ENCODE results near the gene TECRL.
A peak's percentile ranks its signal among the peaks of the same experiment; 100 is the strongest.

The TECRL gene

DNA sequence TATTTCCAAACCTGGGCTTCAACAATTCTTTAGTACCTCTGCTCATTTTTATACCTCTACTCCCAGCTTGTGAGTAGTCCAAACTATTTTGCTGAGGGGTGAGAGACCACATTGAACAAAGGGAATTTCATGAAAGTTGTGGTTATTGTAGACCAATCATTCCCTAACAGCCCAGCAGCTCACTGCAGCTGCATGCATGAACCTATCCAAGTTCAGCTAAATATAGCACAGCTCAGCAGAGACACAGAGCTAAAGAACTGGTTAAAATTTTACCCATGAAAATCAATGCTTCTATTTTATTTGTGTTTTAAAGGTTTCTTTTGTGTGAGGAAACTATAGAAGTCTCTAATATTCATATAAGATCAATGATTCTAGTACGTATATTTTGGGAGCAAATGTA is 82.7 kb downstream of the TECRL start:
- no peak for DNase-seq

GRCh38 chr4:64306255-64306565 is 103.0 kb downstream of the TECRL start:
- no peak for DNase-seq

GRCh38 chr4:64305565-64306254 is 103.5 kb downstream of the TECRL start:
- DNase-seq: peak; percentile 1

DNA sequence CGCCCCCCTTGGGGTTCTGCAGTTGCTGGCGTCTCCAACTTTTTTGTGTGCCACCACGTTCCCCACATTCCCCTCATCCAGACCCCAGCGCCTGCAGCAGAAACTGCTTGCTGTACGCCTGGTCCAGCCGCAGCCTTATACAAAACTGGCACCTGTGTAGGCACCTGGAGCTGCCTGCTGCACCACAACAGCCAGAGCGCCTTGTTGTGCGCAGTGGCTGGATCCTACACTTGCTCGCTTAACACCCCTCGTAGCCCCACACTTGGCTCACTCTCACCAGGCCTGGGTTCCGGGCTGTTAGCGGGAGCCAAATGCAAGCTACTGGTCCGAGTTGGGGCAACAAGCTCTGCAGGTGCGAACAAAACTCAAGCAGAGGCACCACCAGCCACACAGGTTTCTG is 136.8 kb downstream of the TECRL start:
- DNase-seq: no peak

GRCh38 chr4:64271601-64272081 is 137.6 kb downstream of the TECRL start:
- no peak for DNase-seq

- DNase-seq: no peak
Observed at GRCh38 chr4:64266669-64267068, 142.6 kb downstream of the TECRL start.

- DNase-seq: no peak
Observed at GRCh38 chr4:64266263-64266662, 143.0 kb downstream of the TECRL start.

DNA sequence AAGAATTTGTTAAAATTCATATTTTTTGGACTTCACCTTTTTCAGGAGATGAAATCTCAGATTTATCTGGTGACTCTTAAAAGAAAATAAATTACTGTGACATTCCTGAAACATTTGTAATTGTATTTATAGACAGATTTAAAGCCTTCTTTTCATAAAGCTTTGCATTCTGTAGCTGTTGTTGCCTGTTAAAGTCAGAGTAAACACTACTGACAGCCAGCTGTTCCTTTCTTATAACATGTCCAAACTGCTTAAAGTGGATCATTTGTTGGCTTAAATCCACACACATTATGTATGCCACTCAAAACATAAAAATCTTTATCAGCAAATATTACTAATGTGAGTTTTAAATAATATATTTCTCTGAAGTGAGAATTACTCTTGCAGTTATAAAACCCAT is 157.5 kb downstream of the TECRL start:
- no peak for DNase-seq

- no peak for DNase-seq
Observed at GRCh38 chr4:64250488-64250887, 158.8 kb downstream of the TECRL start.

DNA sequence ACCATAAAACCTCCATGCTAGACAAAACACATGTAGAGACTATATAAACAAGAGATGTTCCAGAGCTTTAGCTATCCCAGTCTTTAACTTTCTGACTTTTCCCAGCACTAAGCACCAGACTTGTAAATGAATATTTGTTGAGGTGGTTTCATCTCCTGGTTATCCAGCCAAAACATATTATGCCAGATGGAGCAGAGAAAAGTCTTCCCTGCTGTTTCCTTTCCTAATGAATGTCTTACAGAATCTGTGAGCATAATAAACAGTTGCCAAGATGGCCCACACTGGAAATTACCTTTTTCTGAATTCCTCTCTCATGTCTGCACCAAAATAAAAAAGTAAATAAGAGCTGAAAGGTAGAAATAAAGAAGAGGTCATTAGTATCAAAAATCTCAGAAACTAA is 159.2 kb downstream of the TECRL start:
- no peak for DNase-seq

GRCh38 chr4:64248186-64248585 is 161.1 kb downstream of the TECRL start:
- DNase-seq: no peak

GRCh38 chr4:64230709-64231310 is 178.4 kb downstream of the TECRL start:
- DNase-seq: no peak

Measured in suppressor macrophage treated with lipopolysaccharide for 4 hours (primary cell).